GM18867 (cell line): ENCODE measurements around the gene AP1B1.
"Not testable (repeated sequence)": the region's sequence is repeated elsewhere in the genome, so short reads cannot be mapped to it uniquely, and the experiment has no call there.

Experiments used
- ATAC-seq: cut with Tn5 transposase; IDR thresholded peaks from one replicate; pipeline ENCODE4 v1.9.1; 2021; ENCODE audit warnings: mild to moderate bottlenecking, moderate library complexity; ENCODE audit not compliant: unreplicated experiment

Gene AP1B1

GRCh38 chr22:29388759-29389090, 355 bp upstream of the AP1B1 start:
- peak; percentile 6 for ATAC-seq

GRCh38 chr22:29386708-29387107, 1.7 kb downstream of the AP1B1 start:
- no peak for ATAC-seq

GRCh38 chr22:29385748-29386147, 2.6 kb downstream of the AP1B1 start:
- no peak for ATAC-seq

DNA sequence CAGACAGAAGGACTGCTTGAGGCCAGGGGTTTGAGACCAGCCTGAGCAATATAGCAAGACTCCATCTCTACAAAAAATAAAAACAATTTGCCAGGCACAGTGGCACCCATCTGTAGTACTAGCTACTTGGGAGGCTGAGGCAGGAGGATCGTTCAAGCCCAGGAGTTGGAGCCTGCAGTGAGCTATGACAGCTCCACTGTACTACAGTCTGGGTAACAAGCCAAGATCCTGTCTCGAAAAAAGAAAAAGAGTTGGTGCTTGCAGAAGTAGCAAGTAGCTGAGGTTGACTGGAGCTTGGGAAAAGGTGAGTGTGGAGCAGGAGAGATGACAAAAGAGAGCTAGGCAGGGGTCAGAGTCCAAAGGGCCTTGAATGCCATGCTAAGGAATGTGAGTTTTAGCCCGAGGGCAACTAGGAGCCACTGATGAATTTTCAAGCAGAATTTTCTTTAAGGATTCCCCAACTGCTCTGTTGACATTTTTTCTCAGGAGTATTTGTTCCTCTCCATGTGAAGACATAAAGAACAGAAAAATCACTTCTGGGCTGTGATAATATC, 3.1 kb downstream of the AP1B1 start:
- ATAC-seq = no peak

- no peak for ATAC-seq
Measured at GRCh38 chr22:29383740-29384139, 4.6 kb downstream of the AP1B1 start.

- no peak for ATAC-seq
Measured at GRCh38 chr22:29382580-29383302, 5.6 kb downstream of the AP1B1 start.

DNA sequence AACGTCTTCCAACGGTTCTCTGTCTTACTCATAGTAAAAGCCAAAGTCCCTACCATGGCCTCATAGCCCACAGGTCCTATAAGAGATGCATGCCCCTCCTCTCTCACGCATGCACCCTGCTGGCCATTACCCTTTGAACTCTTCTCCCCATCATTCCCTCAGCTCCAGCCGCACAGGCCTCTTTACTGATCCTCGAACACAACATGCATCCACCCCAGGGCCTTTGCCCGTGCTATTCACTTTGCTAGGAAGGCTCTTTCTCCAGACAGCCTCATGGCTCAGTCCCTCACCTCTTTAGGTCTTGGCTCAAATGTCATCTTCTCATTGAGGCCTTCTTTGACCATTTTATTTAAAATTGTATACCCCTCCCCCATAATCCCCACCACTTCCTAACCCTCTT, 7.5 kb downstream of the AP1B1 start:
- no peak for ATAC-seq

DNA sequence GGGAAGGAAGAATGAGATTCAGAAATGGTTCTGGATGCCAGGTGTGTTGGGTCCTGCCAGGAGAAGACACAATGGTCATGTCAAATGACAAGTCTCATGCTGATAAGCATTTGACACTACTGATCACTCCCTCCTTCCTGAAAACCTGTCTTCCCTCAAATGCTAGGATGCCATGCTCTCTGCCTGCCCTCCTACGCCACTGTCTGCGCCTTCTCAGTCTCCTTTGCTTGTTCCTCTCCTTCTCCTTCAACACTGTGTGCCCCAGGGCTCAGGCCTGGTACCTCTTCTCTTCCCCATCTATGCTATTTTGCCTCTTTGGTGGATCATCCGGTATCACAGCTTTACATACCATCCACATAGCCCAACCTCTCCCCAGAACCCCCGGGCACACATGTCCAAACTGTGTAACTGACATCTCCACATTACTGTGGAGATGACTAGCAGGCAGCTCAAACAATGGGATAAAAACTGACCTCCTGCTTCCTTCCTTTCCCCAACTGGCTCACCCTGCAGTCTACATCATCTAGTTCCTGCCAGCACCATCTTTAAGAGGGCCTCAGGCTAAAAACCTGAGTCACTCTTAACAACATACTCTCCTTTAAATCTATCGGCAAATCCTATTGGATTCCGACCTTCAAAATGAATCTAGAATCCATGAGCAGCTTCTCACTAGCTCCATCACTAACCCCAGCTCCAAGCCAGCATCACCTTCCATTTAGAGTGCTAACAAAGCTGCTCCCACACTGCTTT, 8.2 kb downstream of the AP1B1 start:
- ATAC-seq = no peak

GRCh38 chr22:29379258-29379657, 9.1 kb downstream of the AP1B1 start:
- no peak for ATAC-seq

- no peak for ATAC-seq
Measured at GRCh38 chr22:29377979-29378378, 10.4 kb downstream of the AP1B1 start.

DNA sequence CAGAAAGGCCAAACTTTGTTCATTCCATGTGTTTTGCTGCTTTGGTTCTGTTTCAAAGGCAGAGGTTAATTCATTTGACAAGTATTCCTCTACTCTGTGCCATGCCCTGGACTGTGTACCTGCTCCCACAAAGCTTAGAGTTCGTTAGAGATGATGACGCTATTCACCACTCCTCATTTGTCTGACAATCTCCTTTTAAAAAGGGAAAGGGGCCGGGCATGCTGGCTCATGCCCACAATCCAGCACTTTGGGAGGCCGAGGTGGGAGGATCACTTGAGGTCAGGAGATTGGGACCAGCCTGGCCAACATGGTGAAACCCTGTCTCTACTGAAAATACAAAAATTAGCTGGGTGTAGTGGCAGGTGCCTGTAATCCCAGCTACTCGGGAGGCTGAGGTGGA, 11.7 kb downstream of the AP1B1 start:
- ATAC-seq = not testable (repeated sequence)

- ATAC-seq = no peak
Measured at GRCh38 chr22:29375398-29376076, 12.8 kb downstream of the AP1B1 start.

DNA sequence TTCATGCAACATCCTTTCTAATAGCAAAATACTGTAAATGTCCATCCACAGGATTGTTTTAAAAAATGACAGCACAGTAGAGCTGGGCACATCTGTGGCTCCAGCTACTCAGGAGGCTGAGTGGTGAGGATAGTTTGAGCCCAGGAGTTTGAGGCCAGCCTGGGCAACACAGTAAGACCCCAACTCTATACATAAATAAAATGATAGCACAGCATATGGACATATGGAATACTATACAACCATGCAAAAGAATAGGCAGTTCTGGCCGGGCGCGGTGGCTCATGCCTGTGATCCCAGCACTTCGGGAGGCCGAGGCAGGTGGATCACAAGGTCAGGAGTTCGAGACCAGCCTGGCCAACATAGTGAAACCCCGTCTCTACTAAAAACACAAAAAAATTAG, 13.6 kb downstream of the AP1B1 start:
- not testable (repeated sequence) for ATAC-seq

GRCh38 chr22:29374401-29374800, 14.0 kb downstream of the AP1B1 start:
- ATAC-seq = no peak

- no peak for ATAC-seq
Measured at GRCh38 chr22:29370537-29370936, 17.8 kb downstream of the AP1B1 start.

DNA sequence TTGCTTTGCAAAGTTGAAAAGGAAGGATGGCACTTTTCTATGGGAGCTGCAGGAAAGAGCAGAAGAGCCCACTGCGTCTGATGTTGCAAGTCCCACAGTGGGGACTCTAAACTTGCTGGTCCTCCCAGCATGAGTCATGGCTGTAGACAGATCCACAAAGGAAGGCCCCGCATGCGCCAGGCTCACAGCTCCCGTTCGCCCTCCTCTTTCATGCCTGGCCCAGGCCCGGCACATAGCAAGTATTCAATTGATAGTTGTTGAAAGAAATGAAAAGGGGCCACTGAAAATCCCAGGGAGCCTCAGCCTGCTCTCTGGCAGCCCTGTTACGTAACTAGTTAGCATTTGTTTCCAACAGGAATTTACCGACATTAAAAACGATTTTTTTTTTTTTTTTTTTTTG, 18.9 kb downstream of the AP1B1 start:
- ATAC-seq = no peak

GRCh38 chr22:29359469-29359868, 28.9 kb downstream of the AP1B1 start:
- no peak for ATAC-seq

GRCh38 chr22:29357193-29357890, 31.0 kb downstream of the AP1B1 start:
- not testable (repeated sequence) for ATAC-seq

DNA sequence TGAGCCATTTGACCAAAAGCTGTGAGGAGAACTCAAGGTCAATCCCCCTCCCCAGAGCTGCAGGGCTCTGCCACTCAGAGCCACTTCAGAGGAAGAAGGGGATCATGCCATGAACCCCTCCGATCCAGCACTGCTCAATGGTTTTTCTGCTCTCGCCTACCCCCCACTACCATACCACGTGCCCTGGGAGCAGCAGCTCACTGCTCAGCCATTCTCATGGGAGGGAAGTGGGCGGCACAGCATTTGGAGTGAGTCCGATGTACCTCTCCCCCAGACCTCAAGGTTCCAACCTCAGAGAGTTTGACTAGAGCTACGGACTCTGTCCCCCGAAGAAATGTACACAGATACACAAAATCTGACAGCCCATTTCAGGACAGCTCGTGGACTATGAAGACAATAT, 34.5 kb downstream of the AP1B1 start:
- ATAC-seq = no peak

DNA sequence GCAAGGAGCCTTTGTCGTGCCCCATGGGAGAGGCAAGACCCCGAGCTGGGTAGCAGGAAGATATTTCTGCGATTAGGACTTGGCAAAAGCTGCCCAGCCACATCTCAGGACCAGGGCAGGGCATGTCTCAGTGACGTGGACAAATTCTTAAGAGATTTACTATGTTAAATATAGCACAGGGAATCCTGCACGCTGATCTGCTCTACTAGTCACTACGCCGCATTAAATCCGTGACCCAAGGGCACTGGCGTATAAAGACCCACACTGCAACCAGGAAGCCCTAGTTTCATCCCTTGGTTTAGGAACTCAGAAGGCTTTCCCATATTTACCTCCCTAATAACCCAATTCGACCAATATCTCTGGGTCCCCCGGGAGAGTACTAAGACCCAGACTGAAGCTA, 35.1 kb downstream of the AP1B1 start:
- no peak for ATAC-seq

DNA sequence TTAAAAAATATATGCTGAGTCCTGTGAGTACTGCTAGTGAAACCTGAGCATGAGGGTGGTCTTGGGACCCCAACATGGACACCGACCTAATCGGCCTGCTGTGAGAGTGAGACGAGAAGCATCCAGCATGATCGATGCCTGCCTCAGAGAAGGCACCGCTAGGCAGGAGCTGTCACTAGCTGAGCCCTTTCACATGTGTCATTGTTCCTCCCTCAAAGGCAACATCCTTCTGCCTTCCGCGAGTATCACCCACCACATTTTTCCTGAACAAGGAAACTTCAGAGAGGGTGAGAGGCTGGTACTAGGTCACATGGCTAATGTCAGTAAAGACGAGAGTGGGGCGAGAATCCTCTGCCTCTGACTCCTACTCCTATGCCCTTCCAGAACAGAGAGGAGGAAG, 35.6 kb downstream of the AP1B1 start:
- no peak for ATAC-seq
